K562 (cell line): ENCODE measurements around the gene TGM3. TPM values are rescaled to one million over a fixed set of nuclear protein-coding genes. Genes with fewer than 3 reads are reported as not detected.

Experiments used
- CC2D1A ChIP-seq: fragments of 450-650 bp; IDR thresholded peaks from 2 replicates; pipeline ENCODE4 v1.6.1; 2017; ENCODE audit warnings: mild to moderate bottlenecking
- CHD1 ChIP-seq: fragments of 200-600 bp; sonication (generic); IDR thresholded peaks from one replicate; pipeline ENCODE4 v1.6.1; 2012; ENCODE audit warnings: mild to moderate bottlenecking, moderate library complexity, low read length, inconsistent platforms
- FOSL1 ChIP-seq: fragments of 200-800 bp; sonication (Bioruptor generic); conservative IDR thresholded peaks from 2 replicates; pipeline ENCODE4 v1.6.1; 2016; ENCODE audit warnings: missing genetic modification characterization, missing compliant biosample characterization
- FOXM1 ChIP-seq, 2 experiments: fragments of 450-650 bp in 1 of 2; sonication (generic) in 1 of 2; formaldehyde crosslinking in 1 of 2; IDR thresholded peaks; 2 replicates each; pipeline versions ENCODE4 v1.6.1 to v1.9.0; 2017 to 2022; ENCODE audit warnings: low read depth in 2 of 2, mild to moderate bottlenecking in 2 of 2, missing genetic modification reagents in 1 of 2, moderate library complexity in 1 of 2
- GATA2 ChIP-seq: sonication (generic); formaldehyde crosslinking; IDR thresholded peaks from 2 replicates; pipeline ENCODE4 v1.4.0; 2020; ENCODE audit warnings: mild to moderate bottlenecking, missing genetic modification reagents
- HDAC3 ChIP-seq: fragments of 450-650 bp; IDR thresholded peaks from 2 replicates; pipeline ENCODE4 v1.6.1; 2018; ENCODE audit warnings: borderline replicate concordance, mild to moderate bottlenecking, moderate library complexity; ENCODE audit not compliant: partially characterized antibody
- HNRNPLL ChIP-seq: fragments of 200-400 bp; formaldehyde crosslinking; IDR thresholded peaks from 2 replicates; pipeline ENCODE4 v1.6.1; 2017; ENCODE audit warnings: low read length, low read depth, mild to moderate bottlenecking; ENCODE audit not compliant: poor library complexity, severe bottlenecking
- MTA2 ChIP-seq: fragments of 450-650 bp; IDR thresholded peaks from 2 replicates; pipeline ENCODE4 v1.6.1; 2016; ENCODE audit warnings: low read depth
- NKRF ChIP-seq: fragments of 450-650 bp; IDR thresholded peaks from 2 replicates; pipeline ENCODE4 v1.6.1; 2016; ENCODE audit warnings: borderline replicate concordance
- NRF1 ChIP-seq, 2 experiments: fragments of 450-650 bp; IDR thresholded peaks in 1 of 2; conservative IDR thresholded peaks in 1 of 2; 2 replicates each; pipeline ENCODE4 v1.6.1; 2014; ENCODE audit warnings: mild to moderate bottlenecking in 2 of 2
- POLR2A ChIP-seq: fragments of 450-650 bp; conservative IDR thresholded peaks from 2 replicates; pipeline ENCODE4 v1.6.1; 2016
- STAT5B ChIP-seq: fragments of 250-450 bp; sonication (Bioruptor Pico); IDR thresholded peaks from 2 replicates; pipeline ENCODE4 v1.8.0; 2021; ENCODE audit warnings: mild to moderate bottlenecking, inconsistent platforms
- TBL1XR1 ChIP-seq, 2 experiments: IDR thresholded peaks; 2 replicates each; pipeline ENCODE4 v1.6.1; 2012; ENCODE audit warnings: improper control_type of control experiment in 2 of 2, low read length in 2 of 2, mild to moderate bottlenecking in 1 of 2
- TCF7 ChIP-seq: sonication (generic); IDR thresholded peaks from 2 replicates; pipeline ENCODE4 v1.6.1; 2016; ENCODE audit warnings: antibody characterized with exemption, borderline replicate concordance
- TRIM24 ChIP-seq, 2 experiments: fragments of 450-650 bp; IDR thresholded peaks; 2 replicates each; pipeline ENCODE4 v1.6.1; 2016
- ZBTB1 ChIP-seq: sonication (generic); formaldehyde crosslinking; IDR thresholded peaks from 2 replicates; pipeline ENCODE4 v1.8.1; 2023; ENCODE audit warnings: missing genetic modification reagents, low read depth, mild to moderate bottlenecking, borderline replicate concordance
- ZFPM2 ChIP-seq: fragments of 250-450 bp; sonication (Bioruptor Pico); IDR thresholded peaks from 2 replicates; pipeline ENCODE4 v1.5.1; 2022; ENCODE audit warnings: mild to moderate bottlenecking
- ZNF184 ChIP-seq: sonication (generic); formaldehyde crosslinking; IDR thresholded peaks from 2 replicates; pipeline ENCODE4 v1.5.0; 2020; ENCODE audit warnings: missing genetic modification reagents
- ZNF217 ChIP-seq: sonication (generic); formaldehyde crosslinking; IDR thresholded peaks from 2 replicates; pipeline ENCODE4 v1.8.0; 2022; ENCODE audit warnings: mild to moderate bottlenecking, missing genetic modification reagents
- polyA plus RNA-seq, 8 experiments: library from polyadenylated mRNA; depleted of rRNA in 4 of 8; stranded (reverse) in 5 of 8; unstranded in 3 of 8; fragments of >200 nt; fragmentation: Nextera tagmentation in 2 of 8; fragmentation: Illumina TruSeq in 1 of 8; extraction: Ambion mirVana in 2 of 8; extraction: Trizol in 1 of 8; gene quantifications; 2 replicates each; pipeline versions ENCODE4 v1.2.1 to v1.2.3, GENCODE V29; 2011 to 2014; ENCODE audit warnings: inconsistent platforms in 1 of 8, missing spikeins in 1 of 8
- total RNA-seq, 7 experiments: library from RNA; depleted of rRNA in 6 of 7; stranded (reverse); fragments of >200 nt in 6 of 7; fragmentation: Illumina TruSeq in 2 of 7; extraction: Trizol in 2 of 7; gene quantifications; 2 replicates each; pipeline versions ENCODE4 v1.2.1 to v1.2.3, GENCODE V29; 2011 to 2021; ENCODE audit warnings: low replicate concordance in 1 of 7
- TF ChIP-seq, protein P1 (sequence below): fragments of 450-650 bp; IDR thresholded peaks from 2 replicates; pipeline ENCODE4 v1.6.1; 2018; ENCODE audit not compliant: partially characterized antibody
- TF ChIP-seq, protein P2 (sequence below), 2 experiments: fragments of 150-350 bp in 1 of 2; IDR thresholded peaks; 2 replicates each; pipeline ENCODE4 v1.6.1; 2012 to 2016; ENCODE audit warnings: low read depth in 2 of 2, low read length in 2 of 2, mild to moderate bottlenecking in 1 of 2, moderate library complexity in 1 of 2

The TGM3 gene
- total and polyA plus RNA-seq, 9 of the 15 experiments (the other 6 are each of a cell fraction or from before 2014, with no cell fraction given) = not detected

GRCh38 chr20:2315440-2315778 is 19.6 kb downstream of the TGM3 start (continued):
- no peak for TF ChIP-seq POLR2A
- no peak for TF ChIP-seq CC2D1A
- no peak for TF ChIP-seq TCF7
- TF ChIP-seq FOSL1 = no peak
- no peak for TF ChIP-seq STAT5B (CRISPR knock-in tag)
- TF ChIP-seq, protein P1, sequence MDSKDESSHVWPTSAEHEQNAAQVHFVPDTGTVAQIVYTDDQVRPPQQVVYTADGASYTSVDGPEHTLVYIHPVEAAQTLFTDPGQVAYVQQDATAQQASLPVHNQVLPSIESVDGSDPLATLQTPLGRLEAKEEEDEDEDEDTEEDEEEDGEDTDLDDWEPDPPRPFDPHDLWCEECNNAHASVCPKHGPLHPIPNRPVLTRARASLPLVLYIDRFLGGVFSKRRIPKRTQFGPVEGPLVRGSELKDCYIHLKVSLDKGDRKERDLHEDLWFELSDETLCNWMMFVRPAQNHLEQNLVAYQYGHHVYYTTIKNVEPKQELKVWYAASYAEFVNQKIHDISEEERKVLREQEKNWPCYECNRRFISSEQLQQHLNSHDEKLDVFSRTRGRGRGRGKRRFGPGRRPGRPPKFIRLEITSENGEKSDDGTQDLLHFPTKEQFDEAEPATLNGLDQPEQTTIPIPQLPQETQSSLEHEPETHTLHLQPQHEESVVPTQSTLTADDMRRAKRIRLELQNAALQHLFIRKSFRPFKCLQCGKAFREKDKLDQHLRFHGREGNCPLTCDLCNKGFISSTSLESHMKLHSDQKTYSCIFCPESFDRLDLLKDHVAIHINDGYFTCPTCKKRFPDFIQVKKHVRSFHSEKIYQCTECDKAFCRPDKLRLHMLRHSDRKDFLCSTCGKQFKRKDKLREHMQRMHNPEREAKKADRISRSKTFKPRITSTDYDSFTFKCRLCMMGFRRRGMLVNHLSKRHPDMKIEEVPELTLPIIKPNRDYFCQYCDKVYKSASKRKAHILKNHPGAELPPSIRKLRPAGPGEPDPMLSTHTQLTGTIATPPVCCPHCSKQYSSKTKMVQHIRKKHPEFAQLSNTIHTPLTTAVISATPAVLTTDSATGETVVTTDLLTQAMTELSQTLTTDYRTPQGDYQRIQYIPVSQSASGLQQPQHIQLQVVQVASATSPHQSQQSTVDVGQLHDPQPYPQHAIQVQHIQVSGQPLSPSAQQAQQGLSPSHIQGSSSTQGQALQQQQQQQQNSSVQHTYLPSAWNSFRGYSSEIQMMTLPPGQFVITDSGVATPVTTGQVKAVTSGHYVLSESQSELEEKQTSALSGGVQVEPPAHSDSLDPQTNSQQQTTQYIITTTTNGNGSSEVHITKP = no peak
- 0 out of 4 replicates have a peak, but pooled peaks of 1 of the 2 experiments have one; percentile 10 for TF ChIP-seq TBL1XR1 (IDR thresholded peaks at IDR 0.05; ENCODE audit: low read length in 2 of 2)
- TF ChIP-seq HDAC3 = no peak
- TF ChIP-seq FOXM1 (IDR thresholded peaks at IDR 0.05; ENCODE audit: low read depth) = no peak
- TF ChIP-seq FOXM1 (CRISPR knock-in tag; IDR thresholded peaks at IDR 0.05; ENCODE audit: low read depth) = peak; percentile 78; the same call in 1 of the 2 replicates
- TF ChIP-seq TRIM24 (IDR thresholded peaks at IDR 0.05) = no peak
- TF ChIP-seq ZNF217 (CRISPR knock-in tag) = no peak
- no peak for TF ChIP-seq MTA2
- no peak for TF ChIP-seq NKRF
- no peak for TF ChIP-seq HNRNPLL
- no peak for TF ChIP-seq ZNF184 (CRISPR knock-in tag)
- TF ChIP-seq, protein P2, sequence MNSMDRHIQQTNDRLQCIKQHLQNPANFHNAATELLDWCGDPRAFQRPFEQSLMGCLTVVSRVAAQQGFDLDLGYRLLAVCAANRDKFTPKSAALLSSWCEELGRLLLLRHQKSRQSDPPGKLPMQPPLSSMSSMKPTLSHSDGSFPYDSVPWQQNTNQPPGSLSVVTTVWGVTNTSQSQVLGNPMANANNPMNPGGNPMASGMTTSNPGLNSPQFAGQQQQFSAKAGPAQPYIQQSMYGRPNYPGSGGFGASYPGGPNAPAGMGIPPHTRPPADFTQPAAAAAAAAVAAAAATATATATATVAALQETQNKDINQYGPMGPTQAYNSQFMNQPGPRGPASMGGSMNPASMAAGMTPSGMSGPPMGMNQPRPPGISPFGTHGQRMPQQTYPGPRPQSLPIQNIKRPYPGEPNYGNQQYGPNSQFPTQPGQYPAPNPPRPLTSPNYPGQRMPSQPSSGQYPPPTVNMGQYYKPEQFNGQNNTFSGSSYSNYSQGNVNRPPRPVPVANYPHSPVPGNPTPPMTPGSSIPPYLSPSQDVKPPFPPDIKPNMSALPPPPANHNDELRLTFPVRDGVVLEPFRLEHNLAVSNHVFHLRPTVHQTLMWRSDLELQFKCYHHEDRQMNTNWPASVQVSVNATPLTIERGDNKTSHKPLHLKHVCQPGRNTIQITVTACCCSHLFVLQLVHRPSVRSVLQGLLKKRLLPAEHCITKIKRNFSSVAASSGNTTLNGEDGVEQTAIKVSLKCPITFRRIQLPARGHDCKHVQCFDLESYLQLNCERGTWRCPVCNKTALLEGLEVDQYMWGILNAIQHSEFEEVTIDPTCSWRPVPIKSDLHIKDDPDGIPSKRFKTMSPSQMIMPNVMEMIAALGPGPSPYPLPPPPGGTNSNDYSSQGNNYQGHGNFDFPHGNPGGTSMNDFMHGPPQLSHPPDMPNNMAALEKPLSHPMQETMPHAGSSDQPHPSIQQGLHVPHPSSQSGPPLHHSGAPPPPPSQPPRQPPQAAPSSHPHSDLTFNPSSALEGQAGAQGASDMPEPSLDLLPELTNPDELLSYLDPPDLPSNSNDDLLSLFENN (IDR thresholded peaks at IDR 0.05; ENCODE audit: low read depth in 2 of 2, low read length in 2 of 2) = no peak
- peak; percentile 64 to 70 for TF ChIP-seq NRF1 (conservative IDR thresholded peaks at IDR 0.05 in 1 of 2, IDR thresholded peaks at IDR 0.05 in 1 of 2)
- TF ChIP-seq ZFPM2 = no peak
- TF ChIP-seq GATA2 = peak; percentile 7; the same call in 1 of the 2 replicates
- TF ChIP-seq CHD1 = no peak
- TF ChIP-seq ZBTB1 (CRISPR knock-in tag) = no peak
